Activated CD4-positive, alpha-beta T cell treated with anti-CD3 and anti-CD28 coated beads for 36 hours (primary cell): ENCODE results near the gene SIRT5. TPM values are rescaled to one million over a fixed set of nuclear protein-coding genes. Genes with fewer than 3 reads are reported as not detected.

Experiments
- ATAC-seq: fragments of 200-7000 bp; cut with Tn5 transposase; one replicate; pipeline ENCODE4 v1.10.0; 2021; ENCODE audit warnings: mild to moderate bottlenecking, moderate library complexity
- CTCF ChIA-PET: fragments of 350-600 bp; sonication (Branson Sonifier 250); formaldehyde crosslinking; loops from one replicate; lab custom pipeline; 2021; ENCODE audit warnings: antibody characterized with exemption; lab: Charles Lee
- POLR2A ChIA-PET: fragments of 350-600 bp; sonication (Branson Sonifier 250); formaldehyde crosslinking; loops from one replicate; lab custom pipeline; 2021; ENCODE audit warnings: antibody characterized with exemption, inconsistent platforms; lab: Charles Lee
- DNase-seq: peaks from one replicate; pipeline ENCODE4 v3.0.0-alpha.2; 2020
- H3K27ac Mint-ChIP-seq: one replicate; pipeline ENCODE4 v1.8.0; 2021; ENCODE audit warnings: mixed read lengths
- H3K27me3 Mint-ChIP-seq: one replicate; pipeline ENCODE4 v1.8.0; 2021; ENCODE audit warnings: mixed read lengths
- H3K36me3 Mint-ChIP-seq: one replicate; pipeline ENCODE4 v1.8.0; 2021; ENCODE audit warnings: low read depth, mixed read lengths
- H3K4me1 Mint-ChIP-seq: one replicate; pipeline ENCODE4 v1.8.0; 2021; ENCODE audit warnings: mixed read lengths
- H3K4me3 Mint-ChIP-seq: one replicate; pipeline ENCODE4 v1.8.0; 2021; ENCODE audit warnings: mild to moderate bottlenecking, moderate library complexity, mixed read lengths
- H3K9me3 Mint-ChIP-seq: one replicate; pipeline ENCODE4 v1.8.0; 2021; ENCODE audit warnings: low read depth, mixed read lengths
- intact Hi-C, 2 experiments: fragments of 100-400 bp; cut with DNase I in 1 of 2; cut with micrococcal nuclease in 1 of 2; formaldehyde crosslinking; loops; one replicate each; pipeline versions ENCODE4 v1.14.2 to v1.15.1; 2022 to 2024; cut with DNase I, micrococcal nuclease
- total RNA-seq, 2 experiments: library from RNA; stranded (reverse); gene quantifications; one replicate each; pipeline ENCODE4 v1.2.3, GENCODE V29; 2021

SIRT5 gene
- total RNA-seq, 2 experiments from 2014 or later = 14.7 to 21.9 TPM

GRCh38 chr6:13586603-13587542, 12.5 kb downstream of the SIRT5 start:
- no peak for DNase-seq
- ATAC-seq = no peak
- Mint-ChIP-seq H3K27me3 (no peaks in the 10 kb centered on the region), H3K4me3 (no peak overlapping the region), H3K36me3 (peaks cover 33% of the 10 kb centered on the region), H3K4me1 (no peaks in the 10 kb centered on the region), H3K9me3 (no peaks in the 10 kb centered on the region), H3K27ac (no peak overlapping the region)
- CTCF ChIA-PET = interaction anchor here (2.2 kb wide), 1 partner anchor 12 kb away, joined by 8 read pairs; the partner anchor contains the start of gene SIRT5
- intact Hi-C loops = no loop called here
- POLR2A ChIA-PET = interaction anchor here (1.1 kb wide), 1 partner anchor 12 kb away, joined by 5 read pairs; the partner anchor contains the start of gene SIRT5

- H3K4me1 Mint-ChIP-seq = no peaks in the 10 kb centered on the region
- ATAC-seq (no peak), DNase-seq (no peak)
- no peak overlapping the region for H3K27ac Mint-ChIP-seq
- H3K36me3 Mint-ChIP-seq = peaks cover 29% of the 10 kb centered on the region
- H3K4me3 Mint-ChIP-seq = no peak overlapping the region
- CTCF ChIA-PET = interaction anchor here (2.0 kb wide), 1 partner anchor 15 kb away, joined by 6 read pairs; the partner anchor contains the start of gene SIRT5
- POLR2A ChIA-PET = no interaction called here
- no peaks in the 10 kb centered on the region for H3K9me3 Mint-ChIP-seq
- no peaks in the 10 kb centered on the region for H3K27me3 Mint-ChIP-seq
- intact Hi-C loops = no loop called here
Measured at GRCh38 chr6:13589801-13590200, 15.4 kb downstream of the SIRT5 start.

- DNase-seq (no peak), ATAC-seq (no peak)
- no peaks in the 10 kb centered on the region for H3K4me1 Mint-ChIP-seq
- ChIA-PET POLR2A (no interaction called here), CTCF (interaction anchor here (2.0 kb wide), 1 partner anchor 16 kb away, joined by 6 read pairs; the partner anchor contains the start of gene SIRT5)
- H3K27ac Mint-ChIP-seq = no peak overlapping the region
- no peaks in the 10 kb centered on the region for H3K27me3 Mint-ChIP-seq
- no peak overlapping the region for H3K4me3 Mint-ChIP-seq
- intact Hi-C loops = no loop called here
- H3K36me3 Mint-ChIP-seq = peaks cover 23% of the 10 kb centered on the region
- no peaks in the 10 kb centered on the region for H3K9me3 Mint-ChIP-seq
Measured at GRCh38 chr6:13590574-13591153, 16.3 kb downstream of the SIRT5 start.

- ChIA-PET CTCF (interaction anchor here (0.6 to 2.0 kb wide), 5 partner anchors 14 to 1580 kb away, joined by 3 to 6 read pairs (median 3); partner anchors contain the start of genes NOL7 and SIRT5), POLR2A (no interaction called here)
- ATAC-seq = no peak
- Mint-ChIP-seq H3K27me3 (no peaks in the 10 kb centered on the region), H3K36me3 (peaks cover 19% of the 10 kb centered on the region), H3K27ac (no peak overlapping the region), H3K9me3 (no peaks in the 10 kb centered on the region), H3K4me1 (no peaks in the 10 kb centered on the region), H3K4me3 (no peak overlapping the region)
- no peak for DNase-seq
- intact Hi-C loops = no loop called here
Measured at GRCh38 chr6:13591205-13591921, 17.0 kb downstream of the SIRT5 start.

GRCh38 chr6:13593103-13593502, 18.7 kb downstream of the SIRT5 start:
- Mint-ChIP-seq H3K4me3 (no peak overlapping the region), H3K27ac (no peak overlapping the region), H3K36me3 (peaks cover 16% of the 10 kb centered on the region), H3K9me3 (no peaks in the 10 kb centered on the region), H3K27me3 (no peaks in the 10 kb centered on the region), H3K4me1 (no peaks in the 10 kb centered on the region)
- intact Hi-C loops = no loop called here
- POLR2A ChIA-PET = no interaction called here
- CTCF ChIA-PET = interaction anchor here (0.6 to 3.1 kb wide), 5 partner anchors 12 to 472 kb away, joined by 3 to 15 read pairs (median 4); partner anchors contain the start of genes NOL7 and SIRT5
- ATAC-seq (no peak), DNase-seq (no peak)

- H3K27ac Mint-ChIP-seq = no peak overlapping the region
- peaks cover 15% of the 10 kb centered on the region for H3K36me3 Mint-ChIP-seq
- H3K4me3 Mint-ChIP-seq = no peak overlapping the region
- ChIA-PET POLR2A (no interaction called here), CTCF (interaction anchor here (1.1 to 3.1 kb wide), 2 partner anchors 19 to 21 kb away, joined by 4 to 15 read pairs; partner anchors contain the start of genes NOL7 and SIRT5)
- no peaks in the 10 kb centered on the region for H3K9me3 Mint-ChIP-seq
- DNase-seq (no peak), ATAC-seq (no peak)
- H3K27me3 Mint-ChIP-seq = no peaks in the 10 kb centered on the region
- H3K4me1 Mint-ChIP-seq = no peaks in the 10 kb centered on the region
- intact Hi-C loops = no loop called here
Measured at GRCh38 chr6:13593720-13594119, 19.3 kb downstream of the SIRT5 start.

GRCh38 chr6:13597073-13597472, 22.7 kb downstream of the SIRT5 start:
- no peak overlapping the region for H3K4me3 Mint-ChIP-seq
- H3K4me1 Mint-ChIP-seq = no peaks in the 10 kb centered on the region
- ATAC-seq (no peak), DNase-seq (no peak)
- H3K36me3 Mint-ChIP-seq = peaks cover 22% of the 10 kb centered on the region
- H3K27ac Mint-ChIP-seq = no peak overlapping the region
- no peaks in the 10 kb centered on the region for H3K9me3 Mint-ChIP-seq
- POLR2A ChIA-PET = no interaction called here
- CTCF ChIA-PET = no interaction called here
- intact Hi-C loops = no loop called here
- H3K27me3 Mint-ChIP-seq = no peaks in the 10 kb centered on the region

- DNase-seq (no peak), ATAC-seq (no peak)
- ChIA-PET POLR2A (no interaction called here), CTCF (interaction anchor here (0.7 kb wide), 1 partner anchor 25 kb away, joined by 3 read pairs; no protein-coding TSS in a partner anchor)
- intact Hi-C loops = no loop called here
- Mint-ChIP-seq H3K36me3 (peaks cover 32% of the 10 kb centered on the region), H3K27me3 (no peaks in the 10 kb centered on the region), H3K4me3 (no peak overlapping the region), H3K4me1 (no peaks in the 10 kb centered on the region), H3K27ac (no peak overlapping the region), H3K9me3 (no peaks in the 10 kb centered on the region)
Measured at GRCh38 chr6:13600036-13600435, 25.6 kb downstream of the SIRT5 start.

GRCh38 chr6:13604135-13604534, 29.7 kb downstream of the SIRT5 start:
- Mint-ChIP-seq H3K9me3 (no peaks in the 10 kb centered on the region), H3K4me3 (no peak overlapping the region), H3K27ac (no peak overlapping the region), H3K4me1 (no peaks in the 10 kb centered on the region), H3K27me3 (no peaks in the 10 kb centered on the region), H3K36me3 (peaks cover 34% of the 10 kb centered on the region)
- no peak for ATAC-seq
- ChIA-PET POLR2A (no interaction called here), CTCF (interaction anchor here (0.7 to 1.3 kb wide), 4 partner anchors 9 to 712 kb away, joined by 3 to 6 read pairs (median 3); partner anchors contain the start of gene SIRT5)
- DNase-seq = no peak
- intact Hi-C loops = no loop called here

- DNase-seq = no peak
- CTCF ChIA-PET = interaction anchor here (0.6 to 1.3 kb wide), 6 partner anchors 9 to 712 kb away, joined by 3 to 6 read pairs (median 3); partner anchors contain the start of gene SIRT5
- Mint-ChIP-seq H3K36me3 (peaks cover 34% of the 10 kb centered on the region), H3K27ac (no peak overlapping the region), H3K9me3 (no peaks in the 10 kb centered on the region), H3K27me3 (no peaks in the 10 kb centered on the region), H3K4me1 (no peaks in the 10 kb centered on the region), H3K4me3 (no peak overlapping the region)
- POLR2A ChIA-PET = no interaction called here
- intact Hi-C loops = no loop called here
- peak; percentile 33 for ATAC-seq
Measured at GRCh38 chr6:13604546-13605416, 30.4 kb downstream of the SIRT5 start.
